ENCODE measurements around the gene ZC3H10.

Gene ZC3H10

GRCh38 chr12:56158926-56159461 is 40.9 kb downstream of the ZC3H10 start:
- Histone ChIP-seq H3K9me3 (replicated peaks; ENCODE audit: low read length) (no peaks in the 10 kb centered on the region), H3K4me2 (ENCODE audit: low read length) (peak overlapping the region; percentile 97), H3K9ac (ENCODE audit: low read depth, low read length) (peak overlapping the region; percentile 97), H3K36me3 (ENCODE audit: insufficient read depth, low read length) (peaks cover 52% of the 10 kb centered on the region), H3K4me1 (ENCODE audit: control insufficient read depth, insufficient read depth, low read length) (peaks cover 33% of the 10 kb centered on the region), H3K27me3 (ENCODE audit: control insufficient read depth, insufficient read depth, low read length) (no peaks in the 10 kb centered on the region), H3K4me3 (ENCODE audit: low read length) (peak overlapping the region; percentile 90)

- H3K9me3 ChIP-seq (replicated peaks; ENCODE audit: low read length), result no peaks in the 10 kb centered on the region
- H3K27me3 ChIP-seq (ENCODE audit: control insufficient read depth, insufficient read depth, low read length), result no peaks in the 10 kb centered on the region
- H3K4me3 ChIP-seq (ENCODE audit: low read length), result peak overlapping the region; percentile 90
- H3K36me3 ChIP-seq (ENCODE audit: insufficient read depth, low read length), result peaks cover 59% of the 10 kb centered on the region
- peaks cover 33% of the 10 kb centered on the region for H3K4me1 ChIP-seq (ENCODE audit: control insufficient read depth, insufficient read depth, low read length)
- peak overlapping the region; percentile 97 for H3K9ac ChIP-seq (ENCODE audit: low read depth, low read length)
- H3K4me2 ChIP-seq (ENCODE audit: low read length), result peak overlapping the region; percentile 97
These were observed 41.6 kb downstream of the ZC3H10 start for GRCh38 chr12:56159482-56160192.

GRCh38 chr12:56160193-56160763 is 42.2 kb downstream of the ZC3H10 start:
- peaks cover 64% of the 10 kb centered on the region for H3K36me3 ChIP-seq (ENCODE audit: insufficient read depth, low read length)

GRCh38 chr12:56160894-56161689 is 43.0 kb downstream of the ZC3H10 start:
- H3K27me3 ChIP-seq (ENCODE audit: control insufficient read depth, insufficient read depth, low read length), result no peaks in the 10 kb centered on the region
- H3K4me2 ChIP-seq (ENCODE audit: low read length), result peak overlapping the region; percentile 97
- peaks cover 33% of the 10 kb centered on the region for H3K4me1 ChIP-seq (ENCODE audit: control insufficient read depth, insufficient read depth, low read length)
- peak overlapping the region; percentile 97 for H3K9ac ChIP-seq (ENCODE audit: low read depth, low read length)
- peaks cover 72% of the 10 kb centered on the region for H3K36me3 ChIP-seq (ENCODE audit: insufficient read depth, low read length)
- H3K9me3 ChIP-seq (replicated peaks; ENCODE audit: low read length), result no peaks in the 10 kb centered on the region
- peak overlapping the region; percentile 90 for H3K4me3 ChIP-seq (ENCODE audit: low read length)

More at GRCh38 chr12:56160193-56160763, 42.2 kb downstream of the ZC3H10 start:
- peak overlapping the region; percentile 97 for H3K9ac ChIP-seq (ENCODE audit: low read depth, low read length)
- no peaks in the 10 kb centered on the region for H3K27me3 ChIP-seq (ENCODE audit: control insufficient read depth, insufficient read depth, low read length)
- H3K4me3 ChIP-seq (ENCODE audit: low read length), result peak overlapping the region; percentile 90
- H3K4me2 ChIP-seq (ENCODE audit: low read length), result peak overlapping the region; percentile 97
- no peaks in the 10 kb centered on the region for H3K9me3 ChIP-seq (replicated peaks; ENCODE audit: low read length)
- H3K4me1 ChIP-seq (ENCODE audit: control insufficient read depth, insufficient read depth, low read length), result peaks cover 33% of the 10 kb centered on the region

- H3K27me3 ChIP-seq (ENCODE audit: control insufficient read depth, insufficient read depth, low read length), result no peaks in the 10 kb centered on the region
- peak overlapping the region; percentile 97 for H3K4me2 ChIP-seq (ENCODE audit: low read length)
- peaks cover 33% of the 10 kb centered on the region for H3K4me1 ChIP-seq (ENCODE audit: control insufficient read depth, insufficient read depth, low read length)
- H3K4me3 ChIP-seq (ENCODE audit: low read length), result no peak overlapping the region
- peaks cover 72% of the 10 kb centered on the region for H3K36me3 ChIP-seq (ENCODE audit: insufficient read depth, low read length)
- H3K9ac ChIP-seq (ENCODE audit: low read depth, low read length), result peak overlapping the region; percentile 97
- no peaks in the 10 kb centered on the region for H3K9me3 ChIP-seq (replicated peaks; ENCODE audit: low read length)
These were observed 43.8 kb downstream of the ZC3H10 start for GRCh38 chr12:56161690-56162351.

GRCh38 chr12:56162468-56163290 is 44.6 kb downstream of the ZC3H10 start:
- no peak overlapping the region for H3K9ac ChIP-seq (ENCODE audit: low read depth, low read length)
- peaks cover 25% of the 10 kb centered on the region for H3K4me1 ChIP-seq (ENCODE audit: control insufficient read depth, insufficient read depth, low read length)
- H3K27me3 ChIP-seq (ENCODE audit: control insufficient read depth, insufficient read depth, low read length), result no peaks in the 10 kb centered on the region
- H3K36me3 ChIP-seq (ENCODE audit: insufficient read depth, low read length), result peaks cover 77% of the 10 kb centered on the region
- no peaks in the 10 kb centered on the region for H3K9me3 ChIP-seq (replicated peaks; ENCODE audit: low read length)
- no peak overlapping the region for H3K4me2 ChIP-seq (ENCODE audit: low read length)
- H3K4me3 ChIP-seq (ENCODE audit: low read length), result no peak overlapping the region

- Histone ChIP-seq H3K4me3 (ENCODE audit: low read length) (no peak overlapping the region), H3K36me3 (ENCODE audit: insufficient read depth, low read length) (peaks cover 81% of the 10 kb centered on the region), H3K9me3 (replicated peaks; ENCODE audit: low read length) (no peaks in the 10 kb centered on the region), H3K4me1 (ENCODE audit: control insufficient read depth, insufficient read depth, low read length) (peaks cover 25% of the 10 kb centered on the region), H3K9ac (ENCODE audit: low read depth, low read length) (no peak overlapping the region), H3K27me3 (ENCODE audit: control insufficient read depth, insufficient read depth, low read length) (no peaks in the 10 kb centered on the region), H3K4me2 (ENCODE audit: low read length) (no peak overlapping the region)
These were observed 45.7 kb downstream of the ZC3H10 start for GRCh38 chr12:56163533-56164344.

GRCh38 chr12:56164345-56164729 is 46.3 kb downstream of the ZC3H10 start:
- Histone ChIP-seq H3K4me1 (ENCODE audit: control insufficient read depth, insufficient read depth, low read length) (peaks cover 25% of the 10 kb centered on the region), H3K4me3 (ENCODE audit: low read length) (no peak overlapping the region), H3K27me3 (ENCODE audit: control insufficient read depth, insufficient read depth, low read length) (no peaks in the 10 kb centered on the region), H3K9ac (ENCODE audit: low read depth, low read length) (no peak overlapping the region), H3K4me2 (ENCODE audit: low read length) (no peak overlapping the region), H3K9me3 (replicated peaks; ENCODE audit: low read length) (no peaks in the 10 kb centered on the region), H3K36me3 (ENCODE audit: insufficient read depth, low read length) (peaks cover 76% of the 10 kb centered on the region)

- no peak overlapping the region for H3K9ac ChIP-seq (ENCODE audit: low read depth, low read length)
- H3K9me3 ChIP-seq (replicated peaks; ENCODE audit: low read length), result no peaks in the 10 kb centered on the region
- peaks cover 76% of the 10 kb centered on the region for H3K36me3 ChIP-seq (ENCODE audit: insufficient read depth, low read length)
- peaks cover 18% of the 10 kb centered on the region for H3K4me1 ChIP-seq (ENCODE audit: control insufficient read depth, insufficient read depth, low read length)
- no peak overlapping the region for H3K4me2 ChIP-seq (ENCODE audit: low read length)
- H3K27me3 ChIP-seq (ENCODE audit: control insufficient read depth, insufficient read depth, low read length), result no peaks in the 10 kb centered on the region
- H3K4me3 ChIP-seq (ENCODE audit: low read length), result no peak overlapping the region
These were observed 47.3 kb downstream of the ZC3H10 start for GRCh38 chr12:56165369-56165768.

- no peak overlapping the region for H3K9ac ChIP-seq (ENCODE audit: low read depth, low read length)
- H3K9me3 ChIP-seq (replicated peaks; ENCODE audit: low read length), result no peaks in the 10 kb centered on the region
- no peaks in the 10 kb centered on the region for H3K4me1 ChIP-seq (ENCODE audit: control insufficient read depth, insufficient read depth, low read length)
- H3K4me2 ChIP-seq (ENCODE audit: low read length), result no peak overlapping the region
- peaks cover 71% of the 10 kb centered on the region for H3K36me3 ChIP-seq (ENCODE audit: insufficient read depth, low read length)
- no peak overlapping the region for H3K4me3 ChIP-seq (ENCODE audit: low read length)
- no peaks in the 10 kb centered on the region for H3K27me3 ChIP-seq (ENCODE audit: control insufficient read depth, insufficient read depth, low read length)
These were observed 51.2 kb downstream of the ZC3H10 start for GRCh38 chr12:56169229-56169759.

Measured in skeletal muscle satellite cell (primary cell).